Activated CD8-positive, alpha-beta memory T cell treated with anti-CD3 and anti-CD28 coated beads, Interleukin-2, amount 50 U/mL, for 1 hour (primary cell): ENCODE data around the gene PIGN.
"Not testable (repeated sequence)": the region's sequence is repeated elsewhere in the genome, so short reads cannot be mapped to it uniquely, and the experiment has no call there.

Experiments
- DNase-seq: peaks from one replicate; pipeline ENCODE4 v3.0.0-alpha.2; 2020; ENCODE audit errors: extremely low read depth

Gene PIGN

DNA sequence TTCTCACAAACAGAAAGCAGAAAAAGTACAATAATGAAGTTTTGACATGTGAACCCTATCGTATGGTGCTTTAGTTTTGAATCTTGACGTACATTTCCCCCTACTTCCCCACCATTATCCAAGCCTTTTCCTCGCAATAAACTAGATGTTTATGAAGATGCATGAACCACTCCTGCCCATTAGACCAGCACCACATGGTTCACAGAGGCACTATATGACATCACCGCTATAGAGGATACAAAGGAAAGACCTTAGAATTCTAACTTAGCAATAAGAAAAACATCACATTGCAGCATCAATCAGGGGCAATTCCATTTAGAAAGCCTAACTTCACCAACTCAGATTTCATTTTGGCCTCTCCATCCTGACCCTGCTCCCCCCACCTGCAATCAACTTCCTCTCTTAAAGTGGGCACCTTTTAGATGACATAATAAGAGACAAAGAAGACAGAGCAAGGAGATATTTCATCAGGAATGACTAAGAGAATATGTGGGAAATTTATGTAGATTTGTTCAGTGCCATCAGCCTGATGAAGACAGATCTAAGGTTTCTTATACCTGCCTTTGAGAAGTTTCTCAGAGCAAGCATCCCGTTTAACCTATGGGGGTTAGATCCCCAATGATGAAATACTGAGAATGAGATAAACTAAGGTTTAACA, 124.9 kb downstream of the PIGN start:
- DNase-seq: no peak

DNA sequence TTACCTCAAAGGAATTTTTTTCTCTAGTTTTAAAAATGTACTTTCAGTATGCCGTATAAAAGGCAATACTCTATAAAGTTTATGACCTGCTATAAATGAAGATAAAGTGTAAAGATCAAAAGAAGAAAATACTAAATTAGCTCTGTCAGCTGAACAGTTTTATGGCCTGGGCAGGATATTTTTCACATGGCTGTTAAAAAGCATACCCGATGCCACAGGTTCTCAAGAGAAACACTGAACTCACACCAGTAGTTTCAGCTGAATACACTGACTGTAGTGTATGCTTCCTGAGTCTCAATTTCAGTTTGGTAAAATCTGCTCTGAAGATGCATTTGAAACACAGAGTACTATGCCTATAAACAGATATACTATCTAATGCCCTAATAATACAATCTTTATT, 126.0 kb downstream of the PIGN start:
- DNase-seq: no peak

DNA sequence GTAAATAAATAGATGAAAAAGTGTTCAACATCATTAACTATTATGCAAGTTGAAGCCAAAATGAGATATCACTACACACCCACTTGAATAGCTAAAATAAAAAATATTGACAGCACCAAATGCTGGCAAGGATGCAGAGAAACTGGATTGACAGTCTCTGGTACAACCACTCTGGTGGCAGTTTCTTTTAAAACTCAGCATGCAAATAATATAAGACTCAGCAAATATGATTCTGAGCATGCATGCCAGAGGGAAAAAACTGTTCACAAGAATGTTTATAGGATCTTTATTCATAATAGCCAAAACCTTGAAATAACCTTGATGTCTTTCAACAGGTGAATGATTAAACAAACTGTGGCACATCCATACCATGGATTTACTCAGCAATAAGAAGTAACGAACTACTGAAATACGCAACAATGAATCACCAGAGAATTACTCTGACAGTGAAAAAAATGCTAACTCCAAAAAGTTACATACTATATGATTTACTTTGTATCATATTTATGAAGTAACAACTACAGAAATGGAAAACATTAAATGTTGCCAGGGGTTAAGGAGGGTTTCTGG, 131.8 kb downstream of the PIGN start:
- DNase-seq: no peak

DNA sequence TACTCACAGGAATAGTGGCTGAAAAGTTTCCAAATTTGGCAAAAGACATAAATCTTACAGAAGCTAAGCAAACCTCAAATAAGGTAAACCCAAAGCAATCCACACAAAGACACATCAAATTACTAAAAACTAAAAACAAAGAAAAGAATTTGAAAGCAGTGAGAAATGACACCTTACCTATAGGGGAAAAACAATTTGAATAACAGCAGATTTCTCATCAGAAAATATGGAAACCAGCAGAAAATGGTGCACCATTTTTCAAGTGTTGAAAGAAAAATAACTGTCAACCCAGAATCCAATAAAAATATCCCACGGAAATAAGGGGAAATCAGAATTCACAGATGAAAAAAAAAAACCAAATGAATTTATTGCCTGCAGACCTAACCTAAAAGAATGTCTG, 138.6 kb downstream of the PIGN start:
- DNase-seq: no peak

DNA sequence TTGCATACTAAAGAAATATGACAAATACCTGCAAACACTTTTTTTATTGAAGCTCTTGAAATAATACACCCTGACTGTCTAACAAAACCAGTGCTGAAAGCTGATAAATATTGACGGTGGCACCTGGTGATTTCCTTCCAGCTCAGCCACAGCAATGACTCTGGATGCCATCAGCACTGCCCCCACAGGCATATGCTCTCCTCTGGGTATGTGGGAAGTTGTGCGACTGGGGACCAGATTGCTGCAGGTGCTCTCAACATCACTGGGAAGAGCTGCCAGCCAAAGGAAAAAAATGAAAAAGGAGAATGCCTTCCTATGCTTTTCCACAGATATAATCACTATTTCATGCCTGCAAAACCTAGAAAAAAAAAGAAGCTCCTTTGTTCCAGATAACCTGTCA, 141.5 kb downstream of the PIGN start:
- DNase-seq: no peak

DNA sequence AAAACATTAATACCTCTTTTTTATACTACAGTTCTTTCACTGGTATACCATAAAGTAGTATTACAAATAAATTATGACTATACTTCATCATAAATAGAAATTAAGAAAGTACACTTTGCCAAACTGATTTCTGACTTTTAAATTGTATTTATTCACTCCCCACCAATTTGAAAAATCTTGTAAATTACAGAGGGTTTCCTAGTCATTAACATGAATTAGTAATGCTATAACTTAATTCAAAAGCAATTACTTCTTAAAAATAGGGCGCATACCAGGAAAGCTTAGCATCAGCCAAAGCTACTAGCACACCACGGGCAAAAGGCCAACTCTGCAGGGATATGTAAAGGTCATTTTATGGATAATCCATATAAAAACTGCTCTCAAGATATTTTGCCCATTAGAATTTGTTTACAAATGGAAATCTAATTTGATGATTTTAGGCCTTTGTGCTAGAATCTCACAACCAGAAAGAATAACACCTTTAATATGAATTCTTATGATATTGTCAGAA, 142.3 kb downstream of the PIGN start:
- no peak for DNase-seq

DNA sequence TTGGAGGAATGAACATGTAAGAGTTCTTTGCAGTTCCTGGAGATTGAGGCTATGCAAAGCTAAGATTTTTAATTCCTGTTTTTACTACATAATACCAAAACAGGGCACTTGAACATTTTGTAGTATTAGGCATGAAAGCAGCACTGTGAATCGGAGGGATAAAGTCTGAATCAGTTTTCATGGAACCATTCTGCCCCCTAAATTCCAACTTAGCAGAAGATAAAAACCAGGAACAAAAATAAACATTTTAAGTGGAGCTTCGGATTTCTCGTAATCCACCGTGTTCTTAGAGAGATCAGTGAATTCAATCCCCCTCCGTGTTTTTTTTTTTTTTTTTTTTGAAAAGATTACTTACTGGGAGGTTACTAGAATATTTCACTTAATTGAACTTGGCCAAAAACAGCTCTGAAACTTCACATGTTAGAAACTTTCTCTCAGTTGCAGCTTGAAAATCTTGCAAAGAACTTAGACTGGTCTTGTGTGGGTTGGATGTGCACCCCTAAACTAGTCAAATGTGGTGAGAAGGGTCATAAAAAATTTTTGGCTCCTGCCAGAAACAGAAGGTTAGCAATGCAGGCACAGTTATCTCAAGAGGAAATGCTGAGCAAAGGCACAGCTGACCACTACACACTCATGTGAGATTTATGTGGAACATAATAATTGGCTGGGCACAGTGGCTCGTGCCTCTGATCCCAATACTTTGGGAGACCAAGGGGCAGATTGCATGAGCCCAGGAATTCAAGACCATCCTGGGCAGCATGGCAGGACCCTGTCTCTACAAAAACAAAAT, 148.7 kb downstream of the PIGN start:
- DNase-seq: no peak

DNA sequence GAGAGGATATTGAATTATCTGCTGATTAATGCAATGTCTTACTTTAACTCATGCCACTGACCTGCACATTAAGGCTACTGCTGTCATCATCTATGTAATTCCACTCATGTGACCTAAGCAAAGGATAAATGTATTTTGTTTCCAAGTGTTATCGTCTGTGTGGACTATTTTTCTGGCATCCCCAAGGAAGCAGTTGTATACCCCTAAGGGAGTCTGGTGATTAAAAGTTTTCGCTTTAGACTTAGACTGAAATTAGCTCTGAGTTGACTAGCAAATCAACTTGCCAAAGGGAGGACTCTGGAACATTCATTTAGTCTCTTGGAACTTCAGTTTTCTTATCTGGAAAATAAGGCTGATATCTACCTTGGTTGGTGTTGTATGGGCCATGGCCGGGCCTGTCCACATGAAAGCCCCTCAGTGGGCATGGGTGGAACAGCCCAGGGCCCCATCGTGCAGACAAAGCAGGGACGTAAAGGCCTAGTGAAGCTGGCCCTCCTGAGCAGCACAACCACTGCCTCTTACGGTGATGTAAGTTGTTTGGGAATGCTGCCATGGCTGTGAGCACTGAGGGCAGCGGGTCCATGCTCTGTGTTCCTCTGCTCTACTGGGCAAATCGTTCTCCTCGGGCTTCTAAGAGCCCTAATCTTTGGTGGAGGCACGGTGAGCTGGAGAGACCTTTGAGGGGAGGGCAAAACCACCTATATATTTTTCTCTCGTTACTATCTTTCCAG, 149.7 kb downstream of the PIGN start:
- DNase-seq: no peak

DNA sequence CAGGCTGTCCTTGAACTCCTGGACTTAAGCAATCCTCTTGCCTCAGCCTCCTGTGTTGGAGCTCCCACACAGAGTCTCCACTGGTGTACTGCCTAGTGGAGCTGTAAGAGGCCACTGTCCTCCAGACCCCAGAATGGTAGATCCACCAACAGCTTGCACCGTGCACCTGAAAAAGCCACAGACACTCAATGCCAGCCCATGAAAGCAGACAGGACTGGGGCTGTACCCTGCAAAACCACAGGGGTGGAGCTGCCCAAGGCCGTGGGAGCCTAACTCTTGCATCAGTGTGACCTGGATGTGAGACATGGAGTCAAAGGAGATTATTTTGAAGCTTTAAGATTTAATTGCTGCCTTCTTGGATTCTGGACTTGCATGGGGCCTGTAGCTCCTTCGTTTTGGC, 152.6 kb downstream of the PIGN start:
- not testable (repeated sequence) for DNase-seq

DNA sequence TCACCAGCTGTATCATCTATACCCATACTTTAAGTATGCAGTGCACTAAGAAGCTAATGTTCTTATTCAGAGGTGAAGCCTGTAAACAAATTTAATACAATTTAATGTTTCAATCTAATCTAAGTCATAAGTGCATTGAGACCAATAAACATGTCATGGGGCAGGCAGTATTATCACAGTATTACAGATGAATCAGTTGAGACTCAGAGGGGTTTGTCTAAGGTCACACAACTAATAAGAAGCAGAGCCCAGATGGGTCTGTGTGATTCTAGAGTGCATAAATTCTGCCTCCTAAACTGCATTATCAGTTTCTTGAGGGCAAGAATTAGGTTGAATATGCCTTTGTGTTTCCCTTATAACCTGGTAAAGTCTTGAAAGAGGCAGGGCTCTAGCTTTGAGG, 153.1 kb downstream of the PIGN start:
- no peak for DNase-seq

DNA sequence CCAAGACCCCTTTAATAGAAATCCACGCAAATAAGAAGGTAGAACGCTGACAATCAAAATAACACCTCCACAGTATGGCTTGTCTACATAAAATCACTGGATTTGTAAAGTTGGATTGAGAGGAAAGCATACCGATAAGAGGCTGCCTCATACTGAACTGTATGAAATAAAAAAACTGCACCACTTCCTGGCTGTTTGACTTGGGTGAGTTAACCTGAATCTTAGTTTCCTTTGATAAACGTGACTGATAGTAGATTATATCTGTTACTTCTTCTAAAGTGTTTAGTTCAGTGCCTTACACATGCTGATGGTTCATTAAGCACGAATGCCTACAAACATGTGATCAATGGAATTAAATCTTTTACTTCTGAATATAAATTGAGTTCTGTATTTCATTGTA, 153.6 kb downstream of the PIGN start:
- no peak for DNase-seq

DNA sequence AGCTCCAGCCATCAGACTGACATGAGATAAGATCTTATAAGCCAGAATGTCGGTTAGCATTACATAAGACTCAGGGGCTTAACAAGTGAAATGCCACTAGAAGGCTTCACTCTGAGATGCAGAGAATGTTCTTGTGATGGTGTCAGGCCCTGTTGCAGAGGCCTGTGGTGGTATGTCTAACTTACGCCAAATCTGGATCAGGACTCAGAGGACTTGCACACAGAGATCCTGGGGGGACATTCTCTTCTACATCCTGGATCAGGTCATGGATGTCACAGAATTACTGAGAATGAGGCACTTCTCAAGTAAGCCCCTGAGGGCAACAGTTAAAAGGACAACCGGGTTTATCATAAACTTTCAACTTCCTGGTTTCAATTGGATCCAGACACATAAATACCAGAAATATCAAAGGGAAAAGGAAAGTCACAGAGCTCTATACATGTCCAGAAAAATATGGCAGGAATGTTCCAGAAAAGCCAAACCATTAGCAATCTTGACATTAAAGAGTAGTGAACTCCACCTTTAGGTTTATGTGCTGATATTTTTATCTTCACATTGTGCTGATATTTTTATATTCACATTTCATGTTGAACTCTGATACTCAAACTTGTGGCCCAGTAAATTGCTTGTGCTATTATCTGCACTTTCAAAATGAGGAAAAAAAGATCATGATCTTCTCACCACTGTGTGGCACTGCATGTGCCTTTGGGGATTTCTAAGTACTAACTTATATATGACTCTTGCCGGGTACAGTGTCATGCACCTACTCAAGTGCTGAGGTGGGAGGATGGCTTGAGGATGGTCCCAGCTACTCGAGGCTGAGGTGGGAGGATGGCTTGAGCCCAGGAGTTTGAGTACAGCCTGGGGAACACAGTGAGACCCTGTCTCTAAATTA, 156.5 kb downstream of the PIGN start:
- no peak for DNase-seq

DNA sequence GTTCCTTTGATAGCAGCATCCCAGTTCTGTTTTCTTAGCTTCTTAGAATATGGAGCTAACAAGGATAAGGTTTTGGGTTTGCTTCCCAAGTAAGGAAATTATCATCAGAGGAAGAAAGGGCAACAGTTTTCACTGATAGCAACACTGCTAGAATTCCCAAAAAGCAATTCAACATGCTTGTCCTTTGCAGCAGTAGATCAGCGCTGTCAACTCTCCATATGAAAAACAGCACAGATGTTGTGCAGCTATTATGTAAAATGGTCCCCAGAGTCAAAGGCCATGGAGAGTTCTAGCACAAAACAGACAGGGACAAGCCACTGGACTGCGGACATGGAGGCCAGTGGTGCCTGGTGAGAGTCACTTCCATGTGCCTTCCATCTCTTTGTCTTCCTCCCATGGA, 158.1 kb downstream of the PIGN start:
- DNase-seq: no peak

DNA sequence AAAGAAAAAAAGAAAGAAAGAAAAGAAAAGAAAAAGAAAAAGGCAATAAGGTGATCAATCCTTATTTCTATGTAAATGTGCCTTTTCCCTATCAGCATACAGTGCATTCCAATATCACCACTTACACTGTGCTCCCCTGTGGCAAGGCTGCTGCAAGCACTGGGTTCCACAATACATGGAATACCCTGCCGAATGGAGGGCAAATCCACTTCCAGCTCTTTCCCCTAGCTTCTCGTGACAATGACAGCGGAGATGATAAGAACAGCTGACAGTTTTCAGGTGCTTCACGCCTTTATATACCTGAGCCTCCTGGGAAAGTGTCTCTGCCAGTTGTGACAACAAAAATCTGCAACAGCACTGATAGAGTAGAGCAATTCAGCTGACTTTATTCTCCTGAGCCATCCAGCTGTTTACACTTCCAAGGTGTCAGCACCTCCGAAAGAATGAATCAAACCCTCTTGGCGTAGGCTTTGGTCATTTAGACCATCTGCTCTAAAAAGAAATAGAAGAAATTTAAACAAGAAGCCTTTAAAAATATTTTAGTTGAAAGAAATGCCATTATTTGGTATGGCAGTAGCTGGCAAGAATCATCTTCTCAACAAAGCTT, 158.8 kb downstream of the PIGN start:
- no peak for DNase-seq

DNA sequence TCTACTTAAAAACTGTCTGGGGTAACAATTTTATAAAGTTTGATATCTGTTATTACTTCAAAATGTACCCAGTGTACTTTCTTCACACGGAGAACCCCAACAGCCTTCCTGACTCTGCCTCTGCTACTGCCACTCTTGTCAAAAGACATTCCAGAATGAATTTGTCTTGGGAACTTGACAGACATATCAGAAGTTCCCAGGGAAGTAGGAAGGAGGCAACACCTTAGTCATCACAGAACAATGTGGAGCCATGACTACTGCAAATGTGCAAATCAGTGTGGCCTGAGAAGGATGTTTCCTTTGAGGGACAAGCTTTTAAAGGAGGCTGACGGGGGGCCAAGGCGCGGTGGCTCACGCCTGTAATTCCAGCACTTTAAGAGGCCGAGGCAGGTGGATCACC, 160.3 kb downstream of the PIGN start:
- DNase-seq: no peak

DNA sequence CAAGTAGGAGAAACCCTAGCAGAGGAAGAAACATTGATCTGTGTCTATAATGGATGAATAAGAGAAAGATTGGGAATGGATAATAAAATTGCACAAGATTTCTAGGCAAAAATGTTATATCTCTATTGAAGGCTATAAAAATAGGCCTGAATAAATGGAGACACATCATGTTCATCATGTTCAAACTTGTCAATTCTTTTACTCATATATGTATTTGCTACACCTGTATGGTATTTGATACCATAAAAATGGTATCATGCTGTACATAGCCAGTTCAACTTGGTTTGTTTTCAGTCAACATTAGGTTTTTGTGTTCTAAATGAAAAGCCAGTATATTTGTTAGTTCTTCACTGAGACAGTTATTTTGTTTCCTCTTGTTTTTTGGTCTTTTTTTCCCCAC, 161.9 kb downstream of the PIGN start:
- DNase-seq: no peak

DNA sequence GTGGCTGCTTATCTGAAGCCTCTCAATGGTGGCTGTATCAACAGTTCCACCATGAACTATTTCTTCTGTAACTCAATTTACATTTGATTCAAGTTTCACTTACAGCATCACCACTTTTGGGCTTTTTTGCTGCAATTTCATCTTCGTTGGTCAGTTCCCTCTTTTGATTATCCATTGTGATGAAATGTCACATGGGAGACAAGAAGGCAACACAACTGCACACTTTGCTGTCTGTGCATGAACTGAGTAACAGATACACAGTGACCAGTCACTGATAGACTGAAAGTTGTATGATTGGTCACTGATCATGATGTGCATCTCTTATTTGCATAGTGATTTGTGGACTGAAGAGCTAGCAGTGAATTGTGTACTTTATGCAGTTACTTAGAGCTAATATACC, 163.3 kb downstream of the PIGN start:
- DNase-seq: no peak

DNA sequence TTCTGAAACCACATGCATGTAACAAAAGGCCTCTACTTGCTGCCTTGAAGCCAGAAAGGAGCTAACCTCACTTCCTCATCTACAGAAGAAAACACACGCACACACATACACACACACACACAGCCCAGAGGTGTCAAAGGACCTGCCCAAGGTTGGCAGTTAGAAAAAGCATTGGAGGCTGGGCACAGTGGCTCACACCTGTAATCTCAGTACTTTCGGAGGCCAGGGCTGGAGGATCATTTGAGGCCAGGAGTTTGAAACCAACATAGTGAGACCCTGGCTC, 168.2 kb downstream of the PIGN start:
- no peak for DNase-seq

DNA sequence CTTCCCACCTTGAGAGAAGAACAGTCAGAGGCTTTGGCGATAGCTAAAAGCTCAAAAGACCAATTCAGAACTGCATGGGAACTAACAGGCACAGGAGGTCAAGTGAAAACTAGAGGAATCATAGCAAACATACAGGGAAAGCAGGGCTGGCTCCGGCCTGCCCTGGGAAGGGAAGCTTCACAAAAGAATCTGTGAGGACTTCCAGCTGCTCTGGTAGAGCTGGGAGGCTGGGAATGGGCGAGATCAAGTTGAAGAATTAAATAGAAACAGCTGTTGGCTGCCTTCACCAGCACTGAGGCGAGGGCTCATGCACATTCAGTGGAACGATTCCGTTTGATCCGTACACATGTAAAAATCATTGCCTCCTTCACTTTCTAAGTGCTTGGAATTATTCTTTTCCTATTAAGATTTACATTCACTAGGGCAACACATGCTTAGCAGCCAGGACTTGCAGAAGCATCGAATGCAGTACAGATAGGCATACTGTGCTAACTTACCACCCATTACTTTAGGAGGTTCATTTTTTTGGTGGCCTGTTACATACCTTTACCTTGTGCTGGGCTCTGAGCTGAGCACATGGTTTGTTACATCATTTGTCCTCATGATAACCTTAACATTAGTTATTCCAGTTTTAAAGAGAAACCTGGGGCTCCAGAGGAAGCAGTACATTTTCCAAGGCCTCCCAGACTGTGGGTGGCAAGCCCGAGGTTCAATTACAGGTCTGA, 168.7 kb downstream of the PIGN start:
- no peak for DNase-seq

DNA sequence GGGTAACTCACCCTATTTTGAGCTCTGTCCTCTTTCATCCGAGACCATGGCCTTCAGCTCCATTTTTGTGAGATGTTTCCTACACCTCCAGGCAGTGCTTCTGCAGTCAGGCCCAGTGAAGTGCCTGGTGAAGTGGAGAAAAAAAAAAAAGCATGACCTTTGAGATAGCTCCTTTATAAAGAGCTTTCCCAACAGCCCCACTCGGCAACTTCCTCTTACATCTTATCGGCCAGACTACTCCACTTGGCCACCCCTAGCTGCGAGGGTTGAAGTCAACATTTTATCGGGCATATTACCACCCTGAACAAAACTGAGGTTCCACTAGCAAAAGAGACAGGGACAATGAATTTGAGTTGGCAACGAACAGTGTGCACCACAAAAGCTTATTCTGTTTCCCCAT, 169.2 kb downstream of the PIGN start:
- no peak for DNase-seq

DNA sequence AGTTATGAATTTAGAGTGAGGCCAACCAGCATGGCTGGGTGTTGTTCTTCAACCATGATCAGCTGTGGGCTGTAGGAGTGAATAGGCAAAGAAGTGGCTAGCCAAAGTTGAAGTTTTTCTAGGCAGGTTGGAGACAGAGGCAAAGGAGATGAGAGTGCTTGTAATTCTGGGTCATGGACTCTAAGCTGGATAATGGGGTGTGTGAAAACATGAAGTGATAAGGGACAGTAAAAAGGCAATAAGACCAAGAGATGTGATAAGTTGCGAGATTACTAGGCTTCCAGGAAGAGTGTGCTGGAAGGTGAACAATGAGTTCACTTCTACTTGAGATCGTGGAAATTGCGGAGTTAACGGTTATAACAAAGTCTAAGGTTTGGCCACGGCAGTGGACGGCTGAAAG, 175.4 kb downstream of the PIGN start:
- no peak for DNase-seq
